HepG2 (cell line): ENCODE results near the gene TAF6. TPM values are rescaled to one million over a fixed set of nuclear protein-coding genes. Genes with fewer than 3 reads are reported as not detected.

Experiments
- ATF7-NPFF ChIP-seq: sonication (generic); formaldehyde crosslinking; IDR thresholded peaks from 2 replicates; pipeline ENCODE4 v1.8.1; 2023; ENCODE audit warnings: mild to moderate bottlenecking, low read depth, missing genetic modification reagents, moderate library complexity
- CEBPB ChIP-seq: IDR thresholded peaks from 2 replicates; pipeline ENCODE4 v1.6.1; 2011; ENCODE audit warnings: low read depth, low read length, improper control_type of control experiment, borderline replicate concordance
- CREBL2 ChIP-seq: sonication (generic); formaldehyde crosslinking; IDR thresholded peaks from 2 replicates; pipeline ENCODE4 v1.8.1; 2023; ENCODE audit warnings: missing genetic modification reagents, mild to moderate bottlenecking, borderline replicate concordance
- KLF6 ChIP-seq: IDR thresholded peaks from 2 replicates; pipeline ENCODE4 v1.8.0; 2016; ENCODE audit warnings: missing biosample characterization, missing genetic modification reagents
- MTF2 ChIP-seq: sonication (generic); formaldehyde crosslinking; IDR thresholded peaks from 2 replicates; pipeline ENCODE4 v1.5.0; 2020; ENCODE audit warnings: missing genetic modification reagents, borderline replicate concordance
- MXD1 ChIP-seq: sonication (generic); formaldehyde crosslinking; IDR thresholded peaks from 2 replicates; pipeline ENCODE4 v1.4.0; 2020; ENCODE audit warnings: mild to moderate bottlenecking, missing genetic modification reagents
- RCOR2 ChIP-seq: IDR thresholded peaks from 2 replicates; pipeline ENCODE4 v1.6.1; 2016; ENCODE audit warnings: missing biosample characterization, missing genetic modification reagents
- SPEN ChIP-seq: sonication (generic); formaldehyde crosslinking; IDR thresholded peaks from 2 replicates; pipeline ENCODE4 v1.5.1; 2020; ENCODE audit warnings: low read depth, mild to moderate bottlenecking, missing genetic modification reagents
- ZFP82 ChIP-seq: sonication (generic); formaldehyde crosslinking; IDR thresholded peaks from 2 replicates; pipeline ENCODE4 v1.5.1; 2020; ENCODE audit warnings: mild to moderate bottlenecking, missing genetic modification reagents, borderline replicate concordance
- ZNF292 ChIP-seq: sonication (generic); formaldehyde crosslinking; IDR thresholded peaks from 2 replicates; pipeline ENCODE4 v1.8.1; 2022; ENCODE audit warnings: mild to moderate bottlenecking, low read depth, missing genetic modification reagents, borderline replicate concordance
- ZNF589 ChIP-seq: sonication (generic); formaldehyde crosslinking; conservative IDR thresholded peaks from 2 replicates; pipeline ENCODE4 v1.8.0; 2022; ENCODE audit warnings: mild to moderate bottlenecking, moderate library complexity, missing genetic modification reagents
- ZNF761 ChIP-seq: sonication (generic); formaldehyde crosslinking; conservative IDR thresholded peaks from 2 replicates; pipeline ENCODE4 v1.4.0; 2020; ENCODE audit warnings: mild to moderate bottlenecking, missing genetic modification reagents
- ZNF788 ChIP-seq: sonication (generic); formaldehyde crosslinking; IDR thresholded peaks from 2 replicates; pipeline ENCODE4 v1.5.0; 2020; ENCODE audit warnings: mild to moderate bottlenecking, missing genetic modification reagents, borderline replicate concordance
- polyA plus RNA-seq, 8 experiments: library from polyadenylated mRNA; depleted of rRNA in 3 of 8; stranded (reverse) in 7 of 8; unstranded in 1 of 8; fragments of >200 nt; fragmentation: Illumina TruSeq in 4 of 8; extraction: Trizol in 4 of 8; gene quantifications; 2 replicates each; pipeline versions ENCODE4 v1.2.1 to v1.2.3, GENCODE V29; 2011 to 2016; ENCODE audit warnings: low read depth in 4 of 8, missing spikeins in 1 of 8, mixed read lengths in 1 of 8; ENCODE audit not compliant: insufficient read depth in 1 of 8
- total RNA-seq, 5 experiments: library from RNA; depleted of rRNA; stranded (reverse); fragments of >200 nt; fragmentation: Illumina TruSeq; extraction: Trizol; gene quantifications; 2 replicates each; pipeline ENCODE4 v1.2.3, GENCODE V29; 2016; ENCODE audit warnings: low read depth in 1 of 5
- TF ChIP-seq, protein P1 (sequence below): sonication (generic); formaldehyde crosslinking; IDR thresholded peaks from 2 replicates; pipeline ENCODE4 v1.5.0; 2020; ENCODE audit warnings: mild to moderate bottlenecking, missing genetic modification reagents, borderline replicate concordance
- TF ChIP-seq, protein P2 (sequence below): IDR thresholded peaks from 2 replicates; pipeline ENCODE4 v1.6.1; 2016; ENCODE audit warnings: control low read depth
- TF ChIP-seq, protein P3 (sequence below): sonication (generic); formaldehyde crosslinking; IDR thresholded peaks from 2 replicates; pipeline ENCODE4 v1.8.0; 2023; ENCODE audit warnings: mild to moderate bottlenecking, missing genetic modification reagents
- TF ChIP-seq, protein P4 (sequence below): sonication (generic); formaldehyde crosslinking; conservative IDR thresholded peaks from 2 replicates; pipeline ENCODE4 v1.4.0; 2020; ENCODE audit warnings: missing genetic modification reagents
- TF ChIP-seq, protein P5 (sequence below): IDR thresholded peaks from 2 replicates; pipeline ENCODE4 v1.6.1; 2012; ENCODE audit warnings: low read length, improper control_type of control experiment

Gene TAF6
- total and polyA plus RNA-seq, 2 of the 13 experiments (the other 11 are each of a cell fraction or from before 2014, with no cell fraction given): 12.9 to 18.8 TPM

DNA sequence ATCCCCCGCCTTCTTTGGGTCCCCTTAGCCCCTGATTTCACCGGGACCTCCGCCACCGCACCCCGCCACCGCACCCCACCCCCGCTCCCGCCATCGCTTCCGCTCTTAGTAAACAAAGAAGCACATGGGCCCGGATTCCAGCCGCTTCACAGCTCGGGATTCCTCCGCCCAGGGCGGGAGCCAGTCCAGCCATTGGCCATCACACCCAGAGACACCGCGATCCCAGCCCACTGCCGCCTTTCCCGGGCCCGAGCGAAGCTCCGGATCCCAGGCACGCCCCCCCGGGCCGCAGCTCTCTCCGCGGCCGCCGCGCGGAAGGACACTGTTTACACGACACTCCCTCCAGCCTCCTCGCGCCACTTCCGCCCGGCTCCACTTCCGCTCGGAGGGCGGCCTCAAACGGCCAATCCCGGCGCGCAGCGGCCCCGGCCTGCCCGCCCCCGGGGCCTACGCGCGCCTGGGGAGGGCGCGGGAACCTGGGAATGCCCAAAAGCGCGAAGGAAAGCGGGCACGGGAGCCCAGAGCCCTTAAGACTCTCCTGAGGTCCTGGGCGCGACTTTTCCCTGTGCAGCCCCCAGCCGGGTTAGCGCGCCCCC is 18.6 kb downstream of the TAF6 start (continued):
- TF ChIP-seq ZNF589 (CRISPR knock-in tag) (no peak), CREBL2 (CRISPR knock-in tag) (0 out of 2 replicates have a peak, but pooled peaks have one; percentile 43), ZNF292 (CRISPR knock-in tag) (no peak), MTF2 (CRISPR knock-in tag) (no peak), ZNF788 (CRISPR knock-in tag) (peak; percentile 93; the same call in 1 of the 2 replicates), KLF6 (CRISPR knock-in tag) (peak; percentile 85), ZFP82 (CRISPR knock-in tag) (peak; percentile 80; the same call in 1 of the 2 replicates), RCOR2 (CRISPR knock-in tag) (no peak), MXD1 (CRISPR knock-in tag) (peak; percentile 83; the same call in 1 of the 2 replicates), ZNF761 (no peak), SPEN (peak; percentile 97), ATF7-NPFF (CRISPR knock-in tag) (peak; percentile 75), CEBPB (no peak)
- TF ChIP-seq, protein P1, sequence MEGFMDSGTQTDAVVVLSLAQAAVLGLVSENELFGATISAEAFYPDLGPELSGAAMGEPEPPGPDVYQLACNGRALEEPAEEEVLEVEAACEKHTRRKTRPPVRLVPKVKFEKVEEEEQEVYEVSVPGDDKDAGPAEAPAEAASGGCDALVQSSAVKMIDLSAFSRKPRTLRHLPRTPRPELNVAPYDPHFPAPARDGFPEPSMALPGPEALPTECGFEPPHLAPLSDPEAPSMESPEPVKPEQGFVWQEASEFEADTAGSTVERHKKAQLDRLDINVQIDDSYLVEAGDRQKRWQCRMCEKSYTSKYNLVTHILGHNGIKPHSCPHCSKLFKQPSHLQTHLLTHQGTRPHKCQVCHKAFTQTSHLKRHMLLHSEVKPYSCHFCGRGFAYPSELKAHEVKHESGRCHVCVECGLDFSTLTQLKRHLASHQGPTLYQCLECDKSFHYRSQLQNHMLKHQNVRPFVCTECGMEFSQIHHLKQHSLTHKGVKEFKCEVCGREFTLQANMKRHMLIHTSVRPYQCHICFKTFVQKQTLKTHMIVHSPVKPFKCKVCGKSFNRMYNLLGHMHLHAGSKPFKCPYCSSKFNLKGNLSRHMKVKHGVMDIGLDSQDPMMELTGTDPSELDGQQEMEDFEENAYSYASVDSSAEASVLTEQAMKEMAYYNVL: peak; percentile 38; the same call in 1 of the 2 replicates
- TF ChIP-seq, protein P2, sequence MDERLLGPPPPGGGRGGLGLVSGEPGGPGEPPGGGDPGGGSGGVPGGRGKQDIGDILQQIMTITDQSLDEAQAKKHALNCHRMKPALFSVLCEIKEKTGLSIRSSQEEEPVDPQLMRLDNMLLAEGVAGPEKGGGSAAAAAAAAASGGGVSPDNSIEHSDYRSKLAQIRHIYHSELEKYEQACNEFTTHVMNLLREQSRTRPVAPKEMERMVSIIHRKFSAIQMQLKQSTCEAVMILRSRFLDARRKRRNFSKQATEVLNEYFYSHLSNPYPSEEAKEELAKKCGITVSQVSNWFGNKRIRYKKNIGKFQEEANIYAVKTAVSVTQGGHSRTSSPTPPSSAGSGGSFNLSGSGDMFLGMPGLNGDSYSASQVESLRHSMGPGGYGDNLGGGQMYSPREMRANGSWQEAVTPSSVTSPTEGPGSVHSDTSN (CRISPR knock-in tag): no peak
- TF ChIP-seq, protein P3, sequence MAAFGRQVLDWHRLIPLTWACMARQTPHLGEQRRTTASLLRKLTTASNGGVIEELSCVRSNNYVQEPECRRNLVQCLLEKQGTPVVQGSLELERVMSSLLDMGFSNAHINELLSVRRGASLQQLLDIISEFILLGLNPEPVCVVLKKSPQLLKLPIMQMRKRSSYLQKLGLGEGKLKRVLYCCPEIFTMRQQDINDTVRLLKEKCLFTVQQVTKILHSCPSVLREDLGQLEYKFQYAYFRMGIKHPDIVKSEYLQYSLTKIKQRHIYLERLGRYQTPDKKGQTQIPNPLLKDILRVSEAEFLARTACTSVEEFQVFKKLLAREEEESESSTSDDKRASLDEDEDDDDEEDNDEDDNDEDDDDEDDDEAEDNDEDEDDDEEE (CRISPR knock-in tag): peak; percentile 80
- TF ChIP-seq, protein P4, sequence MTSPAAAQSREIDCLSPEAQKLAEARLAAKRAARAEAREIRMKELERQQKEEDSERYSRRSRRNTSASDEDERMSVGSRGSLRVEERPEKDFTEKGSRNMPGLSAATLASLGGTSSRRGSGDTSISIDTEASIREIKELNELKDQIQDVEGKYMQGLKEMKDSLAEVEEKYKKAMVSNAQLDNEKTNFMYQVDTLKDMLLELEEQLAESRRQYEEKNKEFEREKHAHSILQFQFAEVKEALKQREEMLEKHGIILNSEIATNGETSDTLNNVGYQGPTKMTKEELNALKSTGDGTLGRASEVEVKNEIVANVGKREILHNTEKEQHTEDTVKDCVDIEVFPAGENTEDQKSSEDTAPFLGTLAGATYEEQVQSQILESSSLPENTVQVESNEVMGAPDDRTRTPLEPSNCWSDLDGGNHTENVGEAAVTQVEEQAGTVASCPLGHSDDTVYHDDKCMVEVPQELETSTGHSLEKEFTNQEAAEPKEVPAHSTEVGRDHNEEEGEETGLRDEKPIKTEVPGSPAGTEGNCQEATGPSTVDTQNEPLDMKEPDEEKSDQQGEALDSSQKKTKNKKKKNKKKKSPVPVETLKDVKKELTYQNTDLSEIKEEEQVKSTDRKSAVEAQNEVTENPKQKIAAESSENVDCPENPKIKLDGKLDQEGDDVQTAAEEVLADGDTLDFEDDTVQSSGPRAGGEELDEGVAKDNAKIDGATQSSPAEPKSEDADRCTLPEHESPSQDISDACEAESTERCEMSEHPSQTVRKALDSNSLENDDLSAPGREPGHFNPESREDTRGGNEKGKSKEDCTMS (CRISPR knock-in tag): no peak
- TF ChIP-seq, protein P5, sequence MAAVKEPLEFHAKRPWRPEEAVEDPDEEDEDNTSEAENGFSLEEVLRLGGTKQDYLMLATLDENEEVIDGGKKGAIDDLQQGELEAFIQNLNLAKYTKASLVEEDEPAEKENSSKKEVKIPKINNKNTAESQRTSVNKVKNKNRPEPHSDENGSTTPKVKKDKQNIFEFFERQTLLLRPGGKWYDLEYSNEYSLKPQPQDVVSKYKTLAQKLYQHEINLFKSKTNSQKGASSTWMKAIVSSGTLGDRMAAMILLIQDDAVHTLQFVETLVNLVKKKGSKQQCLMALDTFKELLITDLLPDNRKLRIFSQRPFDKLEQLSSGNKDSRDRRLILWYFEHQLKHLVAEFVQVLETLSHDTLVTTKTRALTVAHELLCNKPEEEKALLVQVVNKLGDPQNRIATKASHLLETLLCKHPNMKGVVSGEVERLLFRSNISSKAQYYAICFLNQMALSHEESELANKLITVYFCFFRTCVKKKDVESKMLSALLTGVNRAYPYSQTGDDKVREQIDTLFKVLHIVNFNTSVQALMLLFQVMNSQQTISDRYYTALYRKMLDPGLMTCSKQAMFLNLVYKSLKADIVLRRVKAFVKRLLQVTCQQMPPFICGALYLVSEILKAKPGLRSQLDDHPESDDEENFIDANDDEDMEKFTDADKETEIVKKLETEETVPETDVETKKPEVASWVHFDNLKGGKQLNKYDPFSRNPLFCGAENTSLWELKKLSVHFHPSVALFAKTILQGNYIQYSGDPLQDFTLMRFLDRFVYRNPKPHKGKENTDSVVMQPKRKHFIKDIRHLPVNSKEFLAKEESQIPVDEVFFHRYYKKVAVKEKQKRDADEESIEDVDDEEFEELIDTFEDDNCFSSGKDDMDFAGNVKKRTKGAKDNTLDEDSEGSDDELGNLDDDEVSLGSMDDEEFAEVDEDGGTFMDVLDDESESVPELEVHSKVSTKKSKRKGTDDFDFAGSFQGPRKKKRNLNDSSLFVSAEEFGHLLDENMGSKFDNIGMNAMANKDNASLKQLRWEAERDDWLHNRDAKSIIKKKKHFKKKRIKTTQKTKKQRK: no peak
